ENCODE results near the gene OR4D6.
A peak's percentile ranks its signal among the peaks of the same experiment; 100 is the strongest.
"Not testable (repeated sequence)": the region's sequence is repeated elsewhere in the genome, so short reads cannot be mapped to it uniquely, and the experiment has no call there.

OR4D6 gene

DNA sequence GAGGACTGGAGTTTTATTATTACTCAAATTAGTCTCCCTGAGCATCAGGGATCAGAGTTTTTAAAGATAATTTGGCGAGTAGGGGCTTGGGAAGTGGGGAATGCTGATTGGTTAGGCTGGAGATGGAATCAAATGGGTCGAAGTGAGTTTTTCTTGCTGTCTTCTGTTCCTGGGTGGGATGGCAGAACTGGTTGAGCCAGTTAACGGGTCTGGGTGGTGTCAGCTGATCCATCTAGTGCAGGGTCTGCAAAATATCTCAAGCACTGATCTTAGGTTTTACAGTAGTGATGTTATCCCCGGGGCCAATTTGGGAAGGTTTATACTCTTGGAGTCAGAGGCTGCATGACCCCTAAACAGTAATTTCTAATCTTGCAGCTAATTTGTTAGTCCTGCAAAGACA, 31.6 kb upstream of the OR4D6 start:
- H3K27ac ChIP-seq (ENCODE audit: insufficient read depth in 1 of 2, low read depth in 1 of 2, low read length in 2 of 2, poor library complexity in 1 of 2, severe bottlenecking in 2 of 2): no peak overlapping the region
- 94% methylated on average over 3 of the region's 4 CpGs for WGBS (ENCODE audit: insufficient coverage)
- no peak overlapping the region for H3K4me3 ChIP-seq (ENCODE audit: control insufficient read depth in 1 of 7, extremely low read depth in 1 of 7, insufficient read depth in 4 of 7, low read depth in 2 of 7, low read length in 6 of 7)
- CTCF ChIA-PET: interaction anchor here (1.0 to 2.3 kb wide), 5 partner anchors 11 to 158 kb away, joined by 3 to 7 read pairs (median 4); no protein-coding TSS in a partner anchor
- no peaks in the 10 kb centered on the region for H3K9me3 ChIP-seq (ENCODE audit: control extremely low read depth in 1 of 5, control insufficient read depth in 4 of 5, insufficient read depth in 2 of 5, low read depth in 1 of 5, low read length in 4 of 5)
- DNase-seq: no peak
- no peaks in the 10 kb centered on the region for H3K36me3 ChIP-seq (ENCODE audit: control insufficient read depth in 4 of 4, insufficient read depth in 4 of 4, low read length in 3 of 4)
- peaks cover 0 to 9% (median 3%) of the 10 kb centered on the region in 4 experiments for H3K4me1 ChIP-seq (ENCODE audit: control extremely low read depth in 1 of 4, control insufficient read depth in 4 of 4, insufficient read depth in 4 of 4, low read length in 3 of 4)
- POLR2A ChIA-PET: interaction anchor here (0.6 kb wide), 1 partner anchor 23 kb away, joined by 3 read pairs; no protein-coding TSS in a partner anchor
- no peaks in the 10 kb centered on the region for H3K27me3 ChIP-seq (replicated peaks in 2 of 5; ENCODE audit: control insufficient read depth in 4 of 5, insufficient read depth in 5 of 5, low read length in 4 of 5)

DNA sequence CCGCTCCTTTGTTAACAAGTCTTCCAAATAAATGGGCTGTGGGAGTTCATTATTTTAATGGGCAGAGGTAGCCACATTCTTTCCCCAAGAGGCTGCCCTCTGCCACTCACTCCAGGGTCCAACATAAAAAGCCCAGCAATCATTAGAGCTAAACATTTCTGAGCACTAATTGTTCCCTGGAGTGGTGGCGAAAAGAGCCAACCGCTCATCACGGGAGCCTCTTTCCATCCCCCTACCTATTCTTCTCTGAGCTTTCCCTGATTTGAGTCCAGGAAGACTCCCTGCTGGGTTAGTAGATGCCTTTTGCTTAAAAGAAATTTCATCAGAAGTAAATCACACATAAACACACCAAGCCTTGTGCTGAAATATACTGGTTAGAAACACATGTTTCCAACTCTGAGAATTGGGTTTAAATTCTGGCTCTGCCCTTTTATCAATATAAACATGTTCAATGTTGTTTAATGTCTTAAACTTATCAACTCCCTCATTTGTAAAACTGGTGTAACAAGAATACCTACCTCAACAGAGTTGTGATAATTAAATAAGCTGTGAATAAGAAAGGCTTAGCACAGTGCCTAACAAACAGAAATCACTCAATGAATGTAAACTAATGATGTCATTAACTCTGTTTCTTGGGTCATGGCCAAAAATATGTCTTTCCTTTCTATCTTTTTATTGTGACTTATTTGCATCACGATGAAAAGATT, 30.2 kb upstream of the OR4D6 start, which contains the start of gene OR5A2:
Gene OR5A2, minus strand, starts transcription at position 53 of the 707 bp plus-strand sequence. CDS start 3,460 bp downstream, outside the sequence.
- H3K4me1 ChIP-seq (ENCODE audit: control extremely low read depth in 1 of 4, control insufficient read depth in 4 of 4, insufficient read depth in 4 of 4, low read length in 3 of 4): peaks cover 0 to 9% (median 3%) of the 10 kb centered on the region in 4 experiments
- WGBS (ENCODE audit: insufficient coverage): 100% methylated on average over 2 of the region's 5 CpGs
- H3K4me3 ChIP-seq (ENCODE audit: control insufficient read depth in 1 of 7, extremely low read depth in 1 of 7, insufficient read depth in 4 of 7, low read depth in 2 of 7, low read length in 6 of 7): no peak within 1 kb of the TSS
- POLR2A ChIA-PET: no interaction called here
- no peaks in the 10 kb centered on the region for H3K36me3 ChIP-seq (ENCODE audit: control insufficient read depth in 4 of 4, insufficient read depth in 4 of 4, low read length in 3 of 4)
- CTCF ChIA-PET: interaction anchor here (1.1 to 2.3 kb wide), 2 partner anchors 9 to 154 kb away, joined by 3 to 7 read pairs; no protein-coding TSS in a partner anchor
- no peak for DNase-seq
- H3K9me3 ChIP-seq (ENCODE audit: control extremely low read depth in 1 of 5, control insufficient read depth in 4 of 5, insufficient read depth in 2 of 5, low read depth in 1 of 5, low read length in 4 of 5): no peaks in the 10 kb centered on the region
- H3K27me3 ChIP-seq (replicated peaks in 2 of 5; ENCODE audit: control insufficient read depth in 4 of 5, insufficient read depth in 5 of 5, low read length in 4 of 5): no peaks in the 10 kb centered on the region
- no peak within 1 kb of the TSS for H3K27ac ChIP-seq (ENCODE audit: insufficient read depth in 1 of 2, low read depth in 1 of 2, low read length in 2 of 2, poor library complexity in 1 of 2, severe bottlenecking in 2 of 2)

DNA sequence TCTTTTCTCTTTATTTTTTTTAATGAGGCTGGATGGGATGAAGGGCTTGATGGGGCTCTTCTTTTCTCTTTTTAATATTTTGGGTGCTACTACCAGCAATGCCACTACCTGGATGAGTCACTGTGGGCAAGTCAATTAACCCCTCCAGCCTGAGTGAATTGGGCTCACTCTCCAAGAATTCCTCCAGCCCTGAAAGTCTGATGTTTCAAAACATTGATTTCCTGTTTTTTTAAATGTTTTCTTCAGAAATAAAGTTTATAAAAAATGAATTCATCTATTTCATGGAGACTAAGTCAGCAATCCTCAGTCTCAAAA, 29.7 kb upstream of the OR4D6 start:
- CTCF ChIA-PET: interaction anchor here (2.3 kb wide), 1 partner anchor 154 kb away, joined by 7 read pairs; no protein-coding TSS in a partner anchor
- POLR2A ChIA-PET: no interaction called here

DNA sequence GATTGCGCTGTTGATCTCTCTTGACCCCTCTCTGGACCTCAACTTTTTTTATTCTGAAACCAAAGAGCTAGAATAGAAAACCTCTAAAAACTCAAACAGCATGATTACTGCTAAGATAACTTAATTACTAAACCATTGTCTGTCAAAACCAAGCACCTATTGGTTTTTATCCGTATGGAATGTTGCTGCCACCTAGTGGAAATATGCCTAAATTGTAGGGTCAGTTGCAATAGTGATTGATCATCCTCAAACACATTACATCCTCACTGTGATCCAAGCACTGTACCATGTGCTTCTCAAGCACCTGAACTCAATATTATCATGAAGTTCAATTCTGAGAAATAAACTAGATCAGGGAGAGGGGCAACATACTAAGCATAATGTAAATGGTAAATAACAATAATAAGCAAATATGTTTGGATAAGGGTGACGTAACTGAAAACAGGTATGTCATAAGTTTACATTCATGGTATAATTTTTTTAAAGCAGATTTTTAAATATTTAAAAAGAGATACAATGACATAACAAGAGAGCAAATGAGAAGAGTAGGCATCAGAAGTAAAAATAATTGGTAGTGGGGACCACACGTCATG, 26.7 kb upstream of the OR4D6 start:
- Histone ChIP-seq H3K4me3 (ENCODE audit: control insufficient read depth in 1 of 7, extremely low read depth in 1 of 7, insufficient read depth in 4 of 7, low read depth in 2 of 7, low read length in 6 of 7) (no peak overlapping the region), H3K4me1 (ENCODE audit: control extremely low read depth in 1 of 4, control insufficient read depth in 4 of 4, insufficient read depth in 4 of 4, low read length in 3 of 4) (no peaks in the 10 kb centered on the region), H3K36me3 (ENCODE audit: control insufficient read depth in 4 of 4, insufficient read depth in 4 of 4, low read length in 3 of 4) (no peaks in the 10 kb centered on the region), H3K9me3 (ENCODE audit: control extremely low read depth in 1 of 5, control insufficient read depth in 4 of 5, insufficient read depth in 2 of 5, low read depth in 1 of 5, low read length in 4 of 5) (no peaks in the 10 kb centered on the region), H3K27ac (ENCODE audit: insufficient read depth in 1 of 2, low read depth in 1 of 2, low read length in 2 of 2, poor library complexity in 1 of 2, severe bottlenecking in 2 of 2) (no peak overlapping the region), H3K27me3 (replicated peaks in 2 of 5; ENCODE audit: control insufficient read depth in 4 of 5, insufficient read depth in 5 of 5, low read length in 4 of 5) (no peaks in the 10 kb centered on the region)
- peak; percentile 72 to 85 (median 79) for DNase-seq
- ChIA-PET POLR2A (no interaction called here), CTCF (interaction anchor here (0.9 to 6.5 kb wide), 22 partner anchors 9 to 273 kb away, joined by 3 to 115 read pairs (median 5); partner anchors contain the start of gene DTX4)
- WGBS (ENCODE audit: insufficient coverage): 91% methylated on average over 1 of the region's 4 CpGs

More for the DNA sequence above, 29.7 kb upstream of the OR4D6 start:
- no peak overlapping the region for H3K27ac ChIP-seq (ENCODE audit: insufficient read depth in 1 of 2, low read depth in 1 of 2, low read length in 2 of 2, poor library complexity in 1 of 2, severe bottlenecking in 2 of 2)
- H3K9me3 ChIP-seq (ENCODE audit: control extremely low read depth in 1 of 5, control insufficient read depth in 4 of 5, insufficient read depth in 2 of 5, low read depth in 1 of 5, low read length in 4 of 5): no peaks in the 10 kb centered on the region
- no peak for DNase-seq
- H3K4me1 ChIP-seq (ENCODE audit: control extremely low read depth in 1 of 4, control insufficient read depth in 4 of 4, insufficient read depth in 4 of 4, low read length in 3 of 4): peaks cover 0 to 9% (median 3%) of the 10 kb centered on the region in 4 experiments
- H3K27me3 ChIP-seq (replicated peaks in 2 of 5; ENCODE audit: control insufficient read depth in 4 of 5, insufficient read depth in 5 of 5, low read length in 4 of 5): no peaks in the 10 kb centered on the region
- no peaks in the 10 kb centered on the region for H3K36me3 ChIP-seq (ENCODE audit: control insufficient read depth in 4 of 4, insufficient read depth in 4 of 4, low read length in 3 of 4)
- no peak overlapping the region for H3K4me3 ChIP-seq (ENCODE audit: control insufficient read depth in 1 of 7, extremely low read depth in 1 of 7, insufficient read depth in 4 of 7, low read depth in 2 of 7, low read length in 6 of 7)

DNA sequence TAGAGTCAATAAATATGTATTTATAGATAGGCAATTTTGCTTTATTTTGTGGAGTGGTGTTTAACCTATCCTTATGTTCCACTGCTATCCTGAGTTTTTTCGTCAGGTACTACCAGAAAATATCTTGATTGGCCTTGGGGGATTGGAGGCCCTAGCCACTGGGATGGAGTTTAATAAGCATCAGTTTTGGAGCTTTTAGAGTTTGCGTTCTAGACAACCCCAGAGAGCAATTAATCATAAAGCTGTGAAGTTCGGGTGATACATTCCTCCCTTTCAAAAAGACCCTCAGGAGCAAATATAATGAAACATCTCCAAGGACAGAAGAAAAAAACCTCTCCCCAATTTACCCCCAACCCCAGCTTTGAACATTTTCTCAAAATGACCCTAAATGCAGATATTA, 20.6 kb upstream of the OR4D6 start, which contains the start of gene OR5A1:
Gene OR5A1, plus strand, starts transcription at position 301 of the 400 bp plus-strand sequence. CDS start 6,700 bp downstream, outside the sequence.
- Histone ChIP-seq H3K9me3 (ENCODE audit: control extremely low read depth in 1 of 5, control insufficient read depth in 4 of 5, insufficient read depth in 2 of 5, low read depth in 1 of 5, low read length in 4 of 5) (no peaks in the 10 kb centered on the region), H3K27me3 (replicated peaks in 2 of 5; ENCODE audit: control insufficient read depth in 4 of 5, insufficient read depth in 5 of 5, low read length in 4 of 5) (no peaks in the 10 kb centered on the region), H3K36me3 (ENCODE audit: control insufficient read depth in 4 of 4, insufficient read depth in 4 of 4, low read length in 3 of 4) (no peaks in the 10 kb centered on the region), H3K4me3 (ENCODE audit: control insufficient read depth in 1 of 7, extremely low read depth in 1 of 7, insufficient read depth in 4 of 7, low read depth in 2 of 7, low read length in 6 of 7) (no peak within 1 kb of the TSS), H3K4me1 (ENCODE audit: control extremely low read depth in 1 of 4, control insufficient read depth in 4 of 4, insufficient read depth in 4 of 4, low read length in 3 of 4) (no peaks in the 10 kb centered on the region), H3K27ac (ENCODE audit: insufficient read depth in 1 of 2, low read depth in 1 of 2, low read length in 2 of 2, poor library complexity in 1 of 2, severe bottlenecking in 2 of 2) (no peak within 1 kb of the TSS)
- ChIA-PET POLR2A (interaction anchor here (0.6 kb wide), 1 partner anchor 205 kb away, joined by 4 read pairs; no protein-coding TSS in a partner anchor), CTCF (interaction anchor here (0.6 to 0.8 kb wide), 3 partner anchors 14 to 266 kb away, joined by 3 read pairs; no protein-coding TSS in a partner anchor)
- DNase-seq: no peak
- WGBS (ENCODE audit: insufficient coverage): 92% methylated on average over 3 of the region's 3 CpGs

DNA sequence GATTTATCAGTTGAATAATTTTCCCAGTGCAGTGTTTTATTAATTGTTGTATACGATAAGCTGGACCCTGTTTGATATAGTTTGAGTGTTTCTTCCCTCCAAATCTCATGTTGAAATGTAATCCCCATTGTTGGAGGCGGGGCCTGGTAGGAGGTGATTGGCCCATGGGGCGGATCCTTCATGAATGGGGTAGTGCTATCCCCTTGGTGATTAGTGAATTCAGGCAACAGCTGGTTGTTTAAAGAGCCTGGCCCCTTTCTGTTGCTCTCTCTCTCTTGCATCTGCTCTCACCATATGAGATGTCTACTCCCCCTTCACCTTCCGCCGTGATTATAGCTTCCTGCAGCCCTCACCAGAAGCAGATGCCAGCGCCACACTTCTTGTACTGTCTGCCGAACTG, 19.0 kb upstream of the OR4D6 start:
- ChIA-PET POLR2A (no interaction called here), CTCF (interaction anchor here (0.6 to 1.5 kb wide), 4 partner anchors 12 to 38 kb away, joined by 3 to 4 read pairs (median 3); no protein-coding TSS in a partner anchor)
- H3K27me3 ChIP-seq (replicated peaks in 2 of 5; ENCODE audit: control insufficient read depth in 4 of 5, insufficient read depth in 5 of 5, low read length in 4 of 5): no peaks in the 10 kb centered on the region
- no peak overlapping the region for H3K4me3 ChIP-seq (ENCODE audit: control insufficient read depth in 1 of 7, extremely low read depth in 1 of 7, insufficient read depth in 4 of 7, low read depth in 2 of 7, low read length in 6 of 7)
- 88% methylated on average over 3 of the region's 7 CpGs for WGBS (ENCODE audit: insufficient coverage)
- H3K9me3 ChIP-seq (ENCODE audit: control extremely low read depth in 1 of 5, control insufficient read depth in 4 of 5, insufficient read depth in 2 of 5, low read depth in 1 of 5, low read length in 4 of 5): no peaks in the 10 kb centered on the region
- H3K4me1 ChIP-seq (ENCODE audit: control extremely low read depth in 1 of 4, control insufficient read depth in 4 of 4, insufficient read depth in 4 of 4, low read length in 3 of 4): no peaks in the 10 kb centered on the region
- H3K36me3 ChIP-seq (ENCODE audit: control insufficient read depth in 4 of 4, insufficient read depth in 4 of 4, low read length in 3 of 4): no peaks in the 10 kb centered on the region
- H3K27ac ChIP-seq (ENCODE audit: insufficient read depth in 1 of 2, low read depth in 1 of 2, low read length in 2 of 2, poor library complexity in 1 of 2, severe bottlenecking in 2 of 2): no peak overlapping the region
- no peak for DNase-seq

DNA sequence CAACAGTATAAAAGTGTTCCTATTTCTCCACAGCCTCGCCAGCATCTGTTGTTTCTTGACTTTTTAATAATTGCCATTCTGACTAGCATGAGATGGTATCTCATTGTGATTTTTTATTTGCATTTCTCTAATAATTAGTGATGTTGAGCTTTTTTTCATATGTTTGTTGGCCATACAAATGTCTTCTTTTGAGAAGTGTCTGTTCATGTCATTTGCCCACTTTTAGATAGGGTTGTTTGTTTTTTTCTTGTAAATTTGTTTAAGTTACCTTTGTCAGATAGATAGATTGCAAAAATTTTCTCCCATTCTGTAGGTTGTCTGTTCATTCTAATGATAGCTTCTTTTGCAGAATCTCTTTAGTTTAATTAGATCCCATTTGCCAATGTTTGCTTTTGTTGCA, 11.1 kb upstream of the OR4D6 start:
- DNase-seq; H3K36me3 ChIP-seq (ENCODE audit: control insufficient read depth in 4 of 4, insufficient read depth in 4 of 4, low read length in 3 of 4); H3K27ac ChIP-seq (ENCODE audit: insufficient read depth in 1 of 2, low read depth in 1 of 2, low read length in 2 of 2, poor library complexity in 1 of 2, severe bottlenecking in 2 of 2); CTCF ChIA-PET; H3K9me3 ChIP-seq (ENCODE audit: control extremely low read depth in 1 of 5, control insufficient read depth in 4 of 5, insufficient read depth in 2 of 5, low read depth in 1 of 5, low read length in 4 of 5); H3K4me1 ChIP-seq (ENCODE audit: control extremely low read depth in 1 of 4, control insufficient read depth in 4 of 4, insufficient read depth in 4 of 4, low read length in 3 of 4); POLR2A ChIA-PET; H3K4me3 ChIP-seq (ENCODE audit: control insufficient read depth in 1 of 7, extremely low read depth in 1 of 7, insufficient read depth in 4 of 7, low read depth in 2 of 7, low read length in 6 of 7); H3K27me3 ChIP-seq (replicated peaks in 2 of 5; ENCODE audit: control insufficient read depth in 4 of 5, insufficient read depth in 5 of 5, low read length in 4 of 5): not testable (repeated sequence)
- no CpG with 5 or more reads among the region's 1 CpG for WGBS (ENCODE audit: insufficient coverage)
